ENCODE measurements around the gene NME3. TPM values are rescaled to one million over a fixed set of nuclear protein-coding genes. Genes with fewer than 3 reads are reported as not detected.
"Not testable (repeated sequence)": the region's sequence is repeated elsewhere in the genome, so short reads cannot be mapped to it uniquely, and the experiment has no call there.

NME3 gene
- total RNA-seq, 1 donor from 2014 or later, result 31.7 TPM

- intact Hi-C loops (cut with DNase I), result no loop called here
- DNase-seq (ENCODE audit: low spot score), result no peak
These were observed 29.7 kb downstream of the NME3 start for GRCh38 chr16:1741553-1742165.

- DNase-seq (ENCODE audit: low spot score), result no peak
- intact Hi-C loops (cut with DNase I), result no loop called here
These were observed 30.4 kb downstream of the NME3 start for GRCh38 chr16:1740781-1741490.

- no peak for DNase-seq (ENCODE audit: low spot score)
- intact Hi-C loops (cut with DNase I), result no loop called here
These were observed 31.1 kb downstream of the NME3 start for GRCh38 chr16:1740234-1740633.

- intact Hi-C loops (cut with DNase I), result no loop called here
- DNase-seq (ENCODE audit: low spot score), result no peak
These were observed 36.5 kb downstream of the NME3 start for GRCh38 chr16:1734816-1735215.

GRCh38 chr16:1734123-1734522 lies 37.2 kb downstream of the NME3 start:
- no peak for DNase-seq (ENCODE audit: low spot score)
- intact Hi-C loops (cut with DNase I), result no loop called here

DNA sequence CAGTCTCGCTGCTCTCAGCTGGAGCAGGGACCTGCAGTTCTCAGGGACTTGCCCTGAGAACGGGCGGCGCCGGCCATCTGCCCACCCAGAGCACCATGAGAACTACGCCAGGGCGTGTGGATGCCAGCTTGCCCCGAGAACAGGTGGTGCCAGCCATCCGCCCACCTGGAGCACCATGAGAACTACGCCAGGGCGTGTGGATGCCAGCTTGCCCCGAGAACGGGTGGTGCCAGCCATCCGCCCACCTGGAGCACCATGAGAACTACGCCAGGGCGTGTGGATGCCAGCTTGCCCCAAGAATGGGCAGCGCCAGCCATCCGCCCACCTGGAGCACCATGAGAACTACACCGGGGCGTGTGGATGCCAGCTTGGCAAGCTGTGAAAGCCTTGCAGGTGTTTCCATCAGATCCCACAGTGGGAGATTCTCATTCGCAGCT lies 38.8 kb downstream of the NME3 start:
- intact Hi-C loops (cut with DNase I), result not testable (repeated sequence)

GRCh38 chr16:1732071-1732470 lies 39.3 kb downstream of the NME3 start:
- intact Hi-C loops (cut with DNase I), result no loop called here
- no peak for DNase-seq (ENCODE audit: low spot score)

More for the DNA sequence above, 38.8 kb downstream of the NME3 start:
- not testable (repeated sequence) for DNase-seq (ENCODE audit: low spot score)

DNA sequence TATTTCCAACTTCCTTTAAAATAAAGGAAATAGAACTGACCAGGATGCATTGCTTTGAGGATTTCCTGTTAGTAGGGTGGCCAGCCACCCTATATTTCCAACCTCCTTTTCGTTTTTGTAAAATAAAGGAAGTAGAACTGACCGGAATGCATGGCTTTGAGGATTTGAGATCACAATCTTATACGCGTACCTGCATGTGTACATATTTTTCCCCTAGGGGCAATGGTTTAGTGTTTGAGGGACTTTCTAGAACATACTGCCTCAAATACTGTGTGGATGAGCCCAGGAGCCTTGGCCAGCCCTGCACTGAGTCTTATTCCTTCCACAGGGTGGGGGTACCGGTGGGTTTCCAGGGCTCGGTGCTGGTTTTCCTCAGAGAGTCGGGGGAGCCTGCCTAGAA lies 39.7 kb downstream of the NME3 start:
- no peak for DNase-seq (ENCODE audit: low spot score)
- intact Hi-C loops (cut with DNase I), result no loop called here

DNA sequence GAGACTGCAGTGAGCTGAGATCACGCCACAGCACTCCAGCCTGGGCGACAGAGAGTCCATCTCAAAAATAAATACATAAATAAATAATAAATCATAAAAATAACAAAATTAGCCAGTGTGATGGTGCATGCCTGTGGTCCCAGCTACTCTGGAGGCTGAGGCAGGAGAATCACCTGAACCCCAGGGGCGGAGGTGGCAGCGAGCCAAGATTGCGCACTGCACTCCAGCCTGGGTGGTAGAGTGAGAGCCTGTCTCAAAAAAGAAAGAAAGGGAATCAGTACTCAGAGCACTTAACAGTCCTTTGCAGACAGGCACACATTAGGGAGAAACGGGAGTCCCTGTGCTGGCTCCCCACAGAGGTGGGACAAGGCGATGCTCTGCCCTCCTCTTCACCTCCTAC lies 40.3 kb downstream of the NME3 start:
- intact Hi-C loops (cut with DNase I), result no loop called here
- DNase-seq (ENCODE audit: low spot score), result no peak

- intact Hi-C loops (cut with DNase I), result no loop called here
These were observed 41.9 kb downstream of the NME3 start for GRCh38 chr16:1729445-1729844.

GRCh38 chr16:1729026-1729425 lies 42.3 kb downstream of the NME3 start:
- no peak for DNase-seq (ENCODE audit: low spot score)
- intact Hi-C loops (cut with DNase I), result no loop called here

More at GRCh38 chr16:1729445-1729844, 41.9 kb downstream of the NME3 start:
- DNase-seq (ENCODE audit: low spot score), result no peak

GRCh38 chr16:1727651-1728624 lies 43.4 kb downstream of the NME3 start:
- DNase-seq (ENCODE audit: low spot score), result no peak
- intact Hi-C loops (cut with DNase I), result no loop called here

DNA sequence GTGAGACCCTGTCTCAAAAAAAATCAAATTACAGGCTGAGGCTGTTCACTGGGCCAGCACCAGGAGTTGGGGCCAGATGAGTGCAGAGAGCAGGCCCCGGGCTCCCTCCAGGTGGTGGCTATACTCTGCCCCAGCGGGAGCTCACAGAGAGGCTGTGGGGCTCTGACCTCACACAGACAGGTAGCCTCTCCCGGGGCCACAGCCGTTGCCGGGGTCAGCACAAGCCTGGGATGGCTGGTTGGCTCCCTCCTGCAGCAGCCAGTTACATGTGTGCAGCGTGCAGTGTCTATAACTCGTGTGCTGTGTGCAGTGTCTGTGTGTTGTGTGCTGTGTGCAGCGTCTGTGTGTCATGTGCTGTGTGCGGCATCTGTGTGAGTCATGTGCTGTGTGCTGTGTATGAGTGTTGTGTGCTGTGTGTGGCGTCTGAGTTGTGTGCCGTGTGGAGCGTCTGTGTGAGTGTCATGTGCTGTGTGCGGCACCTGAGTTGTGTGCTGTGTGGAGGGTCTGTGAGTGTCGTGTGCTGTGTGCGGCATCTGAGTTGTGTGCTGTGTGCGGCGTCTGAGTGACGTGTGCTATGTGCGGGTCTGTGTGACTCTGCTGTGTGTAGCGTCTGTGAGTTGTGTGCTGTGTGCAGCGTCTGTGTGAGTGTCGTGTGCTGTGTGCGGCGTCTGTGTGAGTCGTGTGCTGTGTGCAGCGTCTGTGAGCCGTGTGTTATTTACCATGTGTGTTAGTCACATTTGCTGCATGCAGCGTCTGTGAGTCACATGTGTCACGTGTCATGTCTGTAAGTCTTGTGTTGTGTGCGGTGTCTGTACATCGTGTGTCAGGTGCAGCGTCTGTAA lies 44.5 kb downstream of the NME3 start:
- intact Hi-C loops (cut with DNase I), result no loop called here
- DNase-seq (ENCODE audit: low spot score), result no peak

DNA sequence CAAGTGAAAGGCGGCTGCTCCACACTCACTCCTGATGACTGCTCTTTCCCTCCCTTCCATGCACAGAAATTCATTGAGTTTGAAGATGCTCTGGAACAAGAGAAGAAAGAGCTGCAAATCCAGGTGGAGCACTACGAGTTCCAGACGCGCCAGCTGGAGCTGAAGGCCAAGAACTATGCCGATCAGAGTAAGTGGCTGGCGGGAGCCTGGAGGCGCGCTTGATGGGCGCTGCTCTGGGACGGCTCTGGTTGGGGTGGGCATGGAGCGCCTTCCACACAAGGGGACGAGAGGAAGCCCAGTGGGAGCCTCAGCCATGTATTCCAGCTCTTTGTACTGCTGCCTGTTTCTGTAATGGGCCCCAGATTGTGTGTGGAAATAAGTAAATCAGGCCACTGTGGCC lies 46.9 kb downstream of the NME3 start:
- intact Hi-C loops (cut with DNase I), result no loop called here
- DNase-seq (ENCODE audit: low spot score), result no peak

DNA sequence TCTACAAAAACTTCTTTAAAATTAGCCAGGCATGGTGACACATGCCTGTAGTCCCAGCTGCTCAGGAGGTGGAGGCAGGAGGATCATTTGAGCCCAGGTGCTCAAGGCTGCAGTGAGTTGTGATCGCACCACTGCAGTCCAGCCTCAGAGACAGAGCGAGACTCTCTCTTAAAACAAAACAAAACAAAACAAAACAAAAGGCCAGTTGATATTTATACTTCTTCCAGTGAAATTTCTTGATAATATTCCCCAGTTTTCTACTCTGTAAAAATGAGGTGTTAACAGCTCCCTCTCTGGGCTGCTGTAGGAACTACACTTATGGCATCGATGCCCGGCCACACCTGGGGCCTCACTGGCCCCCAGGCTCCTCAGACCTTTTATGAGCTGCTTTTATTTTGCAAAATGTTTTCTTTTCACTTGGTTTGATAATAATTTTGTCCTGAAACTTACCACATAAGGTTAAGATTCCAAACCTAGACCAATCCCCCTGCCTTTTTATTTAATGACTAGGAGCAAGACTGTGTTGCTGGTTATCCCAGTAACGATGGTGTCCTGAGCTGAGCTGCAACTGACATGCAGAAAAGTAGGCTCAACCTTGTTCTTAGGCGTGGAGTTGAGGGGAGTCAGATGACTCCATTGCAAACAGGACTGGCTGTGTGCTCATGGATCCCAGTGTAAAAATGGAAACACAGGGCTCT lies 47.7 kb downstream of the NME3 start:
- intact Hi-C loops (cut with DNase I), result no loop called here
- no peak for DNase-seq (ENCODE audit: low spot score)

- no peak for DNase-seq (ENCODE audit: low spot score)
- intact Hi-C loops (cut with DNase I), result no loop called here
These were observed 50.0 kb downstream of the NME3 start for GRCh38 chr16:1721372-1721771.
